HG02759 (cell line): ENCODE data around the gene EPHA2.
"Not testable (repeated sequence)": the region's sequence is repeated elsewhere in the genome, so short reads cannot be mapped to it uniquely, and the experiment has no call there.

ENCODE experiments used
- ATAC-seq: cut with Tn5 transposase; IDR thresholded peaks from one replicate; pipeline ENCODE4 v1.9.1; 2021; ENCODE audit warnings: mild to moderate bottlenecking, moderate library complexity; ENCODE audit not compliant: unreplicated experiment

The EPHA2 gene

GRCh38 chr1:16155537-16156410 lies at the start of gene EPHA2:
Gene EPHA2 (minus strand): TSS chr1:16156069. CDS start chr1:16155932, 137 bp downstream.
- no peak for ATAC-seq

GRCh38 chr1:16205334-16205671 lies 49.4 kb upstream of the EPHA2 start:
- ATAC-seq = no peak

- ATAC-seq = no peak
Observed at GRCh38 chr1:16204634-16205333, 48.9 kb upstream of the EPHA2 start.

DNA sequence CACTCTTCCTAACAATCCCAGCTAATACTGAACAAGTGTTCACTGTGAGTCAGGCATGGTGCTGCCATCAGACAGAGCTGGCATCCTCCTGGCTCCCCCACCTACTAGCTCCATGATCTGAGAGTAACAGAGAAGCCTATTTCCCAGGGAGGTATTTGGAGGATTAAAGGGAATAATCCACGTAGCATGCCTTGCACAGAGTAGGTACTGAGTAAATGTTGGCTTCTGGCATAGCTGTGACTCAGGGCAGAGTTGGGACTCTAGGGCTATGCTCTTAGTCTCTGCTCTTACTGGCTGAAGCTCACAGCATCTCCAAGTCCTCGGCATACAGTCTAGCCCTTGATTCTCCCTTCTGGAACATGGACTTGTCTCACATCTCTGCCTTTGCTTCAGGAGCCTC lies 48.3 kb upstream of the EPHA2 start:
- ATAC-seq = no peak

GRCh38 chr1:16203550-16203949 lies 47.7 kb upstream of the EPHA2 start:
- no peak for ATAC-seq

GRCh38 chr1:16202281-16203210 lies 46.7 kb upstream of the EPHA2 start:
- no peak for ATAC-seq

DNA sequence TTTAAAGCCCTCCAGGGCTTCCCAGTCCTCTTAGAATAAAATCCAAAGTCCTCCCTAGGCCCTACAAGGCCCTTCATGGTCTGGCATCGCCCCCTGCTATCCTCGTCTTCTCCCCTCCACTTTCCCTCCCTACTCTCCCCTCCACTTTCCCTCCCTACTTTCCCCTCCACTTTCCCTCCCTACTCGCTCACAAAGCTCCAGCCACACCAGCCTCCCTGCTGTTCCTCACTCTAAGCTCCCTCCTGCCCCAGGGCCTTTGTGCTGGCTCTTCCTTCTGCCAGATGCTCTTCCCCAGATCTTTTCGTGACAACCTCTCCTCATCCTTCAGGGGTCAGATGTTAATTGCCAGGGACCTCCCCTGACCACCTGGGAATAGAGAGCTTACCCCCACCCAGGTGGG lies 43.8 kb upstream of the EPHA2 start:
- no peak for ATAC-seq

GRCh38 chr1:16199157-16199501 lies 43.3 kb upstream of the EPHA2 start:
- ATAC-seq = no peak

GRCh38 chr1:16198444-16199156 lies 42.7 kb upstream of the EPHA2 start:
- no peak for ATAC-seq

DNA sequence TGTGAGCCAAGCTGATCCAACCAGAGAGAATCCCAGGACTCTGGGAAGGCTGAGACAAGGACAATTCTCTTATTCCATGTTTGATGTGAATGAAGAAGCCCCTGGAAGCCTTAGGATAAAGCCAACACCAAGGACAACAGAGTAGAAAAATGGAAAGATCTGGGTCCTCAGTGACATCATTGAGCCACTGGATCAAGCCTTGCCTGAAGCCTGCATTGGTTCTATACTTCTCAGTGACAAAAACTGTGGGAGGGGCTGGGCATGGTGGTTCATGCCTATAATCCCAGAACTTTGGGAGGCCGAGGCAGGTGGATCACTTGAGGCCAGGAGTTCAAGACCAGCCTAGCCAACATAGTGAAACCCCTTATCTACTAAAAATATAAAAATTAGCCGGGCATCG lies 41.0 kb upstream of the EPHA2 start:
- ATAC-seq = no peak

- not testable (repeated sequence) for ATAC-seq
Observed at GRCh38 chr1:16196139-16196538, 40.3 kb upstream of the EPHA2 start.

GRCh38 chr1:16195518-16195905 lies 39.6 kb upstream of the EPHA2 start:
- no peak for ATAC-seq

GRCh38 chr1:16191916-16192546 lies 36.2 kb upstream of the EPHA2 start:
- no peak for ATAC-seq

DNA sequence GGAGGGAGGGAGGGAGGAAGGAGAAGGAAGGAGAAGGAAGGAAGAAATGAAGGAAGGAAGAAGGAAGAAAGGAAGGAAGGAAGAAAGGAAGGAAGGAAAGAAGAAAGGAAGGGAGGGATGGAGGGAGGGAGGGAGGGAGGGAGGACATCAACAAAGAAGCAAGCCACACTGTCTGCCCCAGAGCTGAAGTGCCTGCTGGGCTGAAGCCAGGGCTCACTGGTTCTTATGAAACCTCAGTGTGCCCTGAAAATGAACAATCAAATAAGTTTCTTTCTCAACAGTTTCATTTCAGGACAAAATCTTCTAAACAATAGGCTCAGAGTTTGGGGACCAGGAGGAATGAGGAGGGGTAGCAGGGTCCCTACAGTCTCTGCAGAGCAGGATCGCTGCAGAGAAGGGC lies 35.4 kb upstream of the EPHA2 start:
- ATAC-seq = no peak

- ATAC-seq = no peak
Observed at GRCh38 chr1:16189921-16190621, 34.2 kb upstream of the EPHA2 start.

DNA sequence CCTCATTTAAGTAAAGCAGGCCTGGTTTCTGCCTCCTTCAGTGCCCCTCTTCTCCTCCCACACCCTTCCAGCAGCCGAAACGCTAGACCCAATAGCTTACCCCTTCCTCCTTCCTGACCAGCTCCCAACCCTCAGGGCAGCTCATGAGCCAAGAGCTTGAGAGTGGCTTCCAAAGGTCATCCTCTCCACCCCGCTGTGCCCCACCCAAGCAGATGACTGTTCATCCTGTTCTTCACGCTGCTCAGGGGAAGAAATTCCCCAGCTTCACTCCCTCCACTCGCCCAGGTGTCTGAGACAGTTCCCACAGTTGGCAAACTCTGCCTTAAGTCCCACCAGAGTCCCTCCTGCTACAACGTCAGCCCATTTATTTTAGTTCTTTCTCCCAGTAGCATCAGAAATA lies 33.1 kb upstream of the EPHA2 start:
- ATAC-seq = no peak

DNA sequence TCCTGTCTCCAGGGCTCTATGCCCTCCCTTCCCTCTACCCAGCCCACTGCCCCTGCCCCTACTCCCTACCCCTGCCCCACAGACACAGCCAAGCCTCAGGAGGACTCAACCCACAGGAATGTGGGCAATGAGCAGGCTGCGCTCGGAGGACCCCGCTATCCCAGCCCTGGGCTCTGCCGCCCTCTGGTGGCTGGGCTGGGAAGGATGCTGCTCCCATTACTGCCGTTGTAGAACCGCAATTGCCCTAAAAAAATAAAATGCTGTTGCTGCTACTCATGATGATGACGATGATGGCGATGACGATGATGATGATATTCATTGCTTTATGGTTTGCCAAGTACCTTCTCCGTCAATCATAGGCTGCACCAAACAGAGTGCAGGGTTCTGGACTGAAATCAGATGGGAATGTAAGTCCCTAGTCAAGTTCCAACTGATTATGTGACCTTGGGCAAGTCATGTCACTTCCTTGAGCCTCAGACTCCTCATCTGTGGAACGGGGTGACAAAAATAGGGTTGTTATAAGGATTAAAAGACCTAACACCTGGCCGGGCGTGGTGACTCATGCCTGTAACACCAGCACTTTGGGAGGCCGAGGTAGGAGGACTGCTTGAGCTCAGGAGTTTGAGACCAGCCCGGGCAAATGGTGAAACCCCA lies 32.0 kb upstream of the EPHA2 start:
- peak; percentile 43 for ATAC-seq

DNA sequence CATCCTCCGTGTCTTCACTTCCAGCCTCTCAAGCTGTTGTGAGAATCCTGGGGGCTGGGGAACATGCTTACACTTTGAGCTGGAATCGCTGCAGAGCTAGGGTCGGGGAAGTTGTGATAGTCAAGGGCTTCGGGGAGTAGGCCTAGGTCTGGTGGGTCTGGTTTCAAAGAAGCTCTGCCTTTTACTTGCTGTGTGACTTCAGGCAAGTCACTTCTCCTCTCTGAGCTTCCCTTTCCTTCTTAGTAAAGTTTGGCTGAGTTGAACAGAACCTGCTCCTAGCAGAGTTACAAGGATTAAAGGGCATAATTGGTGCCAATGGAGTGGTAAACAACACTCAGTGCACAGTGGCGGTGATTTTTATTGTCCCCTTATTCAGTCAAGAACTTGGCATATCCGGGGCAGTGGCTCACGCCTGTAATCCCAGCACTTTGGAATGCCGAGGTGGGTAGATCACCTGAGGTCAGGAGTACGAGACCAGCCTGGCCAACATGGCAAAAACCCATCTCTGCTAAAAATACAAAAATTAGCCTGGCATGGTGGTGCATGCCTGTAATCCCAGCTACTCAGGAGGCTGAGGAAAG lies 30.9 kb upstream of the EPHA2 start:
- ATAC-seq = no peak
